HG03066 (cell line): ENCODE results near the gene PPP6R3.

Source experiments
- ATAC-seq: cut with Tn5 transposase; IDR thresholded peaks from one replicate; pipeline ENCODE4 v1.9.1; 2021; ENCODE audit warnings: low read depth; ENCODE audit not compliant: unreplicated experiment

Gene PPP6R3

GRCh38 chr11:68660066-68660810 lies 199.7 kb downstream of the PPP6R3 start:
- ATAC-seq: no peak

GRCh38 chr11:68661014-68661413 lies 200.5 kb downstream of the PPP6R3 start:
- no peak for ATAC-seq

- no peak for ATAC-seq
Measured at GRCh38 chr11:68661697-68662603, 201.4 kb downstream of the PPP6R3 start.

- ATAC-seq: no peak
Measured at GRCh38 chr11:68663482-68664010, 203.0 kb downstream of the PPP6R3 start.

- no peak for ATAC-seq
Measured at GRCh38 chr11:68664141-68664540, 203.6 kb downstream of the PPP6R3 start.

GRCh38 chr11:68664906-68665305 lies 204.4 kb downstream of the PPP6R3 start:
- no peak for ATAC-seq
